ENCODE measurements around the gene CCND1.

DNA sequence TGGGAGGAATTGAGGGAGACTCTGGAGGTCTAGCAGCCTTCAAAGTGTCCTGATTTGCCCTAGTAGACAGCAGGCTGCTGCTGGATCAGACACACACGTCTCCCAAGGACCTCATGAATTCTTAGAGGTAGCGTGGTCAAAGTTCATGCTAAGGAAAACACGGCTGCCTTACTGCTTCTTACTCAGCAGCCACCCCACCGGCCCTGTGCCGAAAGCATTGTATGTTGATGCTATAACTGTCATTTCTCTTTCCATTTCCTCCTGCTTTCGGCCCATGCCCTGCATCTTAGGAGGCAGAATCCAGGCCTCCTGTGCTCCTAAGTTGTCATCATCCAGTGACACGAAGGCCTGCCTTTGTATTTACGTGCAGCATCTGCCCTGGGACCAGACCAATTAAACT lies 10.5 kb upstream of the CCND1 start:
- TF ChIP-seq, protein P1, sequence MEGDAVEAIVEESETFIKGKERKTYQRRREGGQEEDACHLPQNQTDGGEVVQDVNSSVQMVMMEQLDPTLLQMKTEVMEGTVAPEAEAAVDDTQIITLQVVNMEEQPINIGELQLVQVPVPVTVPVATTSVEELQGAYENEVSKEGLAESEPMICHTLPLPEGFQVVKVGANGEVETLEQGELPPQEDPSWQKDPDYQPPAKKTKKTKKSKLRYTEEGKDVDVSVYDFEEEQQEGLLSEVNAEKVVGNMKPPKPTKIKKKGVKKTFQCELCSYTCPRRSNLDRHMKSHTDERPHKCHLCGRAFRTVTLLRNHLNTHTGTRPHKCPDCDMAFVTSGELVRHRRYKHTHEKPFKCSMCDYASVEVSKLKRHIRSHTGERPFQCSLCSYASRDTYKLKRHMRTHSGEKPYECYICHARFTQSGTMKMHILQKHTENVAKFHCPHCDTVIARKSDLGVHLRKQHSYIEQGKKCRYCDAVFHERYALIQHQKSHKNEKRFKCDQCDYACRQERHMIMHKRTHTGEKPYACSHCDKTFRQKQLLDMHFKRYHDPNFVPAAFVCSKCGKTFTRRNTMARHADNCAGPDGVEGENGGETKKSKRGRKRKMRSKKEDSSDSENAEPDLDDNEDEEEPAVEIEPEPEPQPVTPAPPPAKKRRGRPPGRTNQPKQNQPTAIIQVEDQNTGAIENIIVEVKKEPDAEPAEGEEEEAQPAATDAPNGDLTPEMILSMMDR (IDR thresholded peaks at IDR 0.05 in 2 of 3, conservative IDR thresholded peaks at IDR 0.05 in 1 of 3; ENCODE audit: insufficient read depth in 2 of 3, low read depth in 1 of 3, low read length in 3 of 3), result no peak
- TF ChIP-seq, protein P2, sequence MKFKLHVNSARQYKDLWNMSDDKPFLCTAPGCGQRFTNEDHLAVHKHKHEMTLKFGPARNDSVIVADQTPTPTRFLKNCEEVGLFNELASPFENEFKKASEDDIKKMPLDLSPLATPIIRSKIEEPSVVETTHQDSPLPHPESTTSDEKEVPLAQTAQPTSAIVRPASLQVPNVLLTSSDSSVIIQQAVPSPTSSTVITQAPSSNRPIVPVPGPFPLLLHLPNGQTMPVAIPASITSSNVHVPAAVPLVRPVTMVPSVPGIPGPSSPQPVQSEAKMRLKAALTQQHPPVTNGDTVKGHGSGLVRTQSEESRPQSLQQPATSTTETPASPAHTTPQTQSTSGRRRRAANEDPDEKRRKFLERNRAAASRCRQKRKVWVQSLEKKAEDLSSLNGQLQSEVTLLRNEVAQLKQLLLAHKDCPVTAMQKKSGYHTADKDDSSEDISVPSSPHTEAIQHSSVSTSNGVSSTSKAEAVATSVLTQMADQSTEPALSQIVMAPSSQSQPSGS (CRISPR knock-in tag; IDR thresholded peaks at IDR 0.05), result no peak
- no peak for TF ChIP-seq RBBP5 (IDR thresholded peaks at IDR 0.05; ENCODE audit: borderline replicate concordance, insufficient read depth, low read length, poor library complexity, severe bottlenecking)
- TF ChIP-seq TCF7 (IDR thresholded peaks at IDR 0.05; ENCODE audit: borderline replicate concordance), result no peak
- TF ChIP-seq MTF1 (CRISPR knock-in tag; IDR thresholded peaks at IDR 0.05; ENCODE audit: borderline replicate concordance), result no peak
- TF ChIP-seq MTA3 (IDR thresholded peaks at IDR 0.05; ENCODE audit: borderline replicate concordance), result no peak
- TF ChIP-seq CBX2 (IDR thresholded peaks at IDR 0.05; ENCODE audit: insufficient read depth, low read length, poor library complexity, severe bottlenecking), result no peak
- TF ChIP-seq CEBPB (tag; IDR thresholded peaks at IDR 0.05), result no peak
- no peak for TF ChIP-seq EZH2 (IDR thresholded peaks at IDR 0.05; ENCODE audit: borderline replicate concordance, low read depth, low read length)
